Measurements from ENCODE around the gene PVALEF.

Gene PVALEF

GRCh38 chr17:81165246-81166032 lies at the start of gene PVALEF:
PVALEF (plus strand) TSS chr17:81165507; CDS start chr17:81181227, 15,720 bp downstream.
- no peak for DNase-seq

- no peak for DNase-seq
These were observed 49.4 kb upstream of the PVALEF start for GRCh38 chr17:81115749-81116464.

- no peak for DNase-seq
These were observed 48.6 kb upstream of the PVALEF start for GRCh38 chr17:81116704-81117103.

GRCh38 chr17:81117672-81118198 lies 47.6 kb upstream of the PVALEF start:
- DNase-seq: no peak

GRCh38 chr17:81118308-81119221 lies 46.7 kb upstream of the PVALEF start:
- no peak for DNase-seq

GRCh38 chr17:81119223-81120148 lies 45.8 kb upstream of the PVALEF start:
- peak; percentile 50 to 71 (median 58) for DNase-seq

GRCh38 chr17:81120149-81120484 lies 45.2 kb upstream of the PVALEF start:
- DNase-seq: no peak

GRCh38 chr17:81120695-81121621 lies 44.3 kb upstream of the PVALEF start:
- DNase-seq: no peak

GRCh38 chr17:81121841-81122733 lies 43.2 kb upstream of the PVALEF start:
- DNase-seq: no peak

- DNase-seq: no peak
These were observed 42.0 kb upstream of the PVALEF start for GRCh38 chr17:81123052-81124048.

GRCh38 chr17:81124377-81124776 lies 40.9 kb upstream of the PVALEF start:
- DNase-seq: no peak

- DNase-seq: no peak
These were observed 39.7 kb upstream of the PVALEF start for GRCh38 chr17:81125573-81126081.

GRCh38 chr17:81126281-81127132 lies 38.8 kb upstream of the PVALEF start:
- DNase-seq: no peak

- DNase-seq: no peak
These were observed 38.2 kb upstream of the PVALEF start for GRCh38 chr17:81127133-81127455.

GRCh38 chr17:81127526-81128177 lies 37.7 kb upstream of the PVALEF start:
- DNase-seq: no peak

GRCh38 chr17:81128338-81128737 lies 37.0 kb upstream of the PVALEF start:
- DNase-seq: no peak

GRCh38 chr17:81128774-81129173 lies 36.5 kb upstream of the PVALEF start:
- no peak for DNase-seq

Data from activated naive CD4-positive, alpha-beta T cell (primary cell).